Psoas muscle (tissue), 8 donors: ENCODE measurements around the gene RSPH6A. TPM values are rescaled to one million over a fixed set of nuclear protein-coding genes. Genes with fewer than 3 reads are reported as not detected.
A peak's percentile ranks its signal among the peaks of the same experiment; 100 is the strongest.

ENCODE experiments used
- ATAC-seq, 4 donors: fragments of 200-7000 bp; cut with Tn5 transposase; one replicate each; pipeline ENCODE4 v1.9.1; 2020; ENCODE audit warnings: moderate library complexity in 3 of 4, mild to moderate bottlenecking in 2 of 4
- DNase-seq, 2 donors: peaks; one replicate each; pipeline ENCODE4 v3.0.0-alpha.2; 2020
- H3K27ac ChIP-seq: fragments of 200-600 bp; one replicate; pipeline ENCODE4 v1.8.0; 2022
- H3K27me3 ChIP-seq, 3 donors: fragments of 200-600 bp in 1 of 3; one replicate each; pipeline versions ENCODE4 v1.6.1 to v1.8.0; 2013 to 2022; ENCODE audit warnings: low read length in 2 of 3, mild to moderate bottlenecking in 2 of 3, moderate library complexity in 1 of 3; ENCODE audit not compliant: insufficient read depth in 3 of 3
- H3K36me3 ChIP-seq, 2 donors: fragments of 200-600 bp in 1 of 2; one replicate each; pipeline versions ENCODE4 v1.6.1 to v1.8.0; 2013 to 2022; ENCODE audit warnings: low read depth in 1 of 2, mild to moderate bottlenecking in 1 of 2, moderate library complexity in 1 of 2; ENCODE audit not compliant: insufficient read depth in 1 of 2
- H3K4me1 ChIP-seq: fragments of 200-600 bp; one replicate; pipeline ENCODE4 v1.8.0; 2022
- H3K4me3 ChIP-seq: fragments of 200-600 bp; one replicate; pipeline ENCODE4 v1.8.0; 2022; ENCODE audit warnings: mild to moderate bottlenecking
- H3K9me3 ChIP-seq: fragments of 200-600 bp; one replicate; pipeline ENCODE4 v1.8.0; 2022
- WGBS, 3 donors: extraction: QIAGEN DNeasy Blood & Tissue Kit; methylation state at CpG; one replicate each; pipeline versions ENCODE4 v1.1.6 to v1.1.7; 2013; 5-methylcytosine and 5-hydroxymethylcytosine counted together
- intact Hi-C, 2 donors: fragments of 100-400 bp; cut with DNase I; formaldehyde crosslinking; loops; one replicate each; pipeline versions ENCODE4 v1.11.0 to v1.14.2; 2022
- polyA plus RNA-seq, 3 donors: library from polyadenylated mRNA; stranded (reverse); fragments of 200-250 nt; gene quantifications; one replicate each; pipeline ENCODE4 v1.2.3, GENCODE V29; 2013
- total RNA-seq, 4 donors: library from RNA; stranded (reverse); fragmentation: NEBNext Ultra II Directional in 2 of 4; extraction: Animal tissue kit (Norgen Biotek cat#: 25700) in 2 of 4; gene quantifications; one replicate each; pipeline versions ENCODE4 v1.2.1 to v1.2.4, GENCODE V29; 2021 to 2023
- TF ChIP-seq, protein P1 (sequence below): fragments of 200-600 bp; IDR thresholded peaks from one replicate; pipeline ENCODE4 v1.8.0; 2022; ENCODE audit warnings: antibody characterized with exemption
- donor health status: healthy with polysubstance abuse.
- donor health status: DM: no; HTN: no; CAD: no; lungs with moderate emphysema.
- donor health status: Bipolar disorder and iron deficiency.
- donor health status: healthy.
- donor health status: DM: yes; HTN: yes; CAD: no.
- donor health status: DM: no; HTN: no; CAD: no.
- donor health status: DM: no; HTN: no; CAD: no.
- donor health status: DM: yes; HTN: yes; CAD: no.

RSPH6A gene
- total and polyA plus RNA-seq, 7 donors, result 0.03 to 0.15 (median 0.09) TPM; not detected in 3

DNA sequence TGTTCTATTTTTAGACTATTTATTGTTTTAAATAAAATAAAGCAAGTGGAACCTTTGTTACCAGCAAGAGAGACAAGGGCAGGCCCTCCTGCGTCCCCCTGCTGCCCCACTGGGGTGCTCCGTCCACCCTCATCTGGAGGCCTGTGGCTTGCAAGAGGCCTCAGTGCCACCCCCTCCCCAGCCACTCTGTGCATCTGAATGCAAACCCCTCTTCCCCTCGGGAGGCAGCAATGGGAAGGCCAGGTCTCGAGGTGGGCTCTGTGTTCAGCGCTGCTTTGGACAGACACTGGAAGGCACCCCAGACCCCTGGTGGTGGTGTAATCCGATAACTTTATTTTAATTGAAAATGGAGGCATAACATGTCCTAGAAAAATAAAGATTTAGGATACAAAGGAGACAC is 50.6 kb downstream of the RSPH6A start:
- peak overlapping the region; percentile 4 for H3K4me3 ChIP-seq
- 57 to 71% (median 69%) methylated on average over 6 of the region's 6 CpGs for WGBS, 3 donors
- no peaks in the 10 kb centered on the region for H3K9me3 ChIP-seq
- H3K27ac ChIP-seq, result peak overlapping the region; percentile 30
- DNase-seq, result no peak
- intact Hi-C loops, result no loop called here
- H3K36me3 ChIP-seq, result peaks cover 0 to 6% of the 10 kb centered on the region in 2 donors
- peaks cover 34% of the 10 kb centered on the region for H3K4me1 ChIP-seq
- no peak for ATAC-seq
- TF ChIP-seq, protein P1, sequence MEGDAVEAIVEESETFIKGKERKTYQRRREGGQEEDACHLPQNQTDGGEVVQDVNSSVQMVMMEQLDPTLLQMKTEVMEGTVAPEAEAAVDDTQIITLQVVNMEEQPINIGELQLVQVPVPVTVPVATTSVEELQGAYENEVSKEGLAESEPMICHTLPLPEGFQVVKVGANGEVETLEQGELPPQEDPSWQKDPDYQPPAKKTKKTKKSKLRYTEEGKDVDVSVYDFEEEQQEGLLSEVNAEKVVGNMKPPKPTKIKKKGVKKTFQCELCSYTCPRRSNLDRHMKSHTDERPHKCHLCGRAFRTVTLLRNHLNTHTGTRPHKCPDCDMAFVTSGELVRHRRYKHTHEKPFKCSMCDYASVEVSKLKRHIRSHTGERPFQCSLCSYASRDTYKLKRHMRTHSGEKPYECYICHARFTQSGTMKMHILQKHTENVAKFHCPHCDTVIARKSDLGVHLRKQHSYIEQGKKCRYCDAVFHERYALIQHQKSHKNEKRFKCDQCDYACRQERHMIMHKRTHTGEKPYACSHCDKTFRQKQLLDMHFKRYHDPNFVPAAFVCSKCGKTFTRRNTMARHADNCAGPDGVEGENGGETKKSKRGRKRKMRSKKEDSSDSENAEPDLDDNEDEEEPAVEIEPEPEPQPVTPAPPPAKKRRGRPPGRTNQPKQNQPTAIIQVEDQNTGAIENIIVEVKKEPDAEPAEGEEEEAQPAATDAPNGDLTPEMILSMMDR, result no peak
- H3K27me3 ChIP-seq, result no peaks in the 10 kb centered on the region

DNA sequence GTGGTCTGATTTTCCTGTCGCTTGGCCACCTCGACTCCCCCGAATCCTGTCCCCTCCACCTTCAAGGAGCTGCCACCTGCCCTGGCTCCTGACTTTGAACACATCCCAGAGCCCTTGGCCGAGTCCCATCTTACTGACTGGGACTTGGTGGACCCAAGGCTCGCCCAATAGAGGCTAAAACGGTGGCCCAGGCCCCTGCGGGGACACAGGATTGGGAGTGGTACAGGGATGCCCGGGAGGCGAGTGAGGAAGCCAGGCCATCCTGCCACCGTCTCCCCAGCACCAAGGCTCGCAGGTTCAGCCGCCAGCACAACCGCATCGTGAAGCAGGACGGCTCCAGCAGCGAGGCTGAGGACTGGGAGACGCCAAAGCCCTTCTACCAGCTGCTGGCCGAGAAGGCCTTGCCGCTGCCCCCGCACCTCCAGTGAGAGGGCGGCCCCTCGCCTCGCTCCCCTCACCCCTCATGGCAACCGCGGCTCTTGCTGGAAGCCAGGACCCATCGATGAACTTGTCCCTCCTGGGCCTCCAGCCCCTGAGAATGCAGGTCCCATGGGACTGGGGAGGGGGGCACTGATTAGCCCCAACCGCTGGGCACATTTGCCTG is 51.3 kb downstream of the RSPH6A start:
- TF ChIP-seq, protein P1, result no peak
- intact Hi-C loops, result no loop called here
- no peak for ATAC-seq
- WGBS, 3 donors, result 40 to 52% (median 45%) methylated on average over 27 of the region's 27 CpGs
- Histone ChIP-seq H3K4me1 (peaks cover 34% of the 10 kb centered on the region), H3K27me3 (no peaks in the 10 kb centered on the region), H3K27ac (no peak overlapping the region), H3K4me3 (no peak overlapping the region), H3K9me3 (no peaks in the 10 kb centered on the region), H3K36me3 (peaks cover 0 to 6% of the 10 kb centered on the region in 2 donors)
- no peak for DNase-seq

DNA sequence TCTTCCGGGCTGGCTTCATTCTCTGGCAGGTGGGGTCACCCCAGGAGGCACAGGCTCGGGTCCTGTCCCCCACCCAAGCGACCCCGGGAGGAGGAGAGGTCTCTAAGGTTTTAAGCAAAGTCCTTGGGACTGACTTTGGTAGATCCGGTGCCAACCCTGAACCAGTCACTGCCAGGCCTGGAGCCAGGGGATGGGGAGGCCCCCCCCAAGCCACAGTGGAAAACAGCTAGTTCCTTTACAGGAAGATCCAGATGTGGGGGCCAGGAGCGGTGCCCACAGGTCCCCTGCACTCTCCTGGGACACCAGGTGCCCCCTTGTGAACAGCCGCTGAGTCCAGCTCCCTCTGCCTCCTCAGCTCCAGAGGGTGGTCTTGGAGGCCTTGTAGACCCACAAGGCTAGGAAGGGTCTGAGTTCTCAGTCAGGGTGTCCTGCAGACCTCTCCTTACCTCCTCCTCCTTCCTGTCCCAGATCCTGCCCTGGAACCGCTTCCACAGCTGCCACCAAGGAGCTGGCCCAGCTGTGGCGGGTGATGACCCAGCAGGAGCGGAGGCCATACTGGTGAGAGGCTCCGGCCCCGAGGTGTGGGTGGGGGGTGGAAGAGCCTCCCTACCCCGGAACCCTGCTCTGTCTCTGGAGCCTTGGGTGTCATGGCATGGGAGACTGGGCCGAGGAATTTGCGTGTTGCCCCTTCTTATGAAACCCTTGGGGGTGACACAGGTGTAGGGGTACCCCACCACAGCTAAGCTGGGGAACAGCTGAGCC is 52.1 kb downstream of the RSPH6A start:
- H3K4me3 ChIP-seq, result no peak overlapping the region
- H3K36me3 ChIP-seq, result peaks cover 0 to 6% of the 10 kb centered on the region in 2 donors
- TF ChIP-seq, protein P1, result no peak
- intact Hi-C loops, result no loop called here
- no peak overlapping the region for H3K27ac ChIP-seq
- ATAC-seq (no peak), DNase-seq (no peak)
- H3K4me1 ChIP-seq, result peaks cover 34% of the 10 kb centered on the region
- no peaks in the 10 kb centered on the region for H3K27me3 ChIP-seq
- WGBS, 3 donors, result 85 to 87% (median 86%) methylated on average over 14 to 15 of the region's 15 CpGs
- no peaks in the 10 kb centered on the region for H3K9me3 ChIP-seq

DNA sequence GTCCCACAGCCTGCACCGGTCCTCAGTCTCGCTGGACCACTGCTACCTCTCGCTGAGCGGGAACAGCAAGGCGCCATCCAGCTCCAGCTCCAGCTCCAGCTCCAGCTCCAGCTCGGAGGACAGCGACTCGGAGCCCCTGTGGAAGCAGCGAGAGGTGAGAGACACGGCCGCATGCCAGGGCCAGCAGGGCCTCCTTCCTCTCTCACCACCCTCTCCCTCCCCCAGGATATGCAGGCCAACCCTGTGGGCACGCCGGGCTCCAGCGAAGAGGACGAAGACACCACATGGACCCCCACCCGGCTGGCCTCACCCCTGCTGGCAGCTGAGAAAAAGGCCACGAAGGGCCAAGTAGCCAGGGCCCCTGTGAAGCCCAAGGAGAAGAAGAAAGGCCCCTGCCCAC is 53.4 kb downstream of the RSPH6A start:
- no peak overlapping the region for H3K27ac ChIP-seq
- 81 to 89% (median 88%) methylated on average over 14 to 17 of the region's 17 CpGs for WGBS, 3 donors
- TF ChIP-seq, protein P1, result no peak
- peaks cover 30% of the 10 kb centered on the region for H3K4me1 ChIP-seq
- H3K36me3 ChIP-seq, result peaks cover 0 to 6% of the 10 kb centered on the region in 2 donors
- intact Hi-C loops, result no loop called here
- H3K9me3 ChIP-seq, result no peaks in the 10 kb centered on the region
- ATAC-seq (no peak), DNase-seq (no peak)
- no peaks in the 10 kb centered on the region for H3K27me3 ChIP-seq
- H3K4me3 ChIP-seq, result no peak overlapping the region
